A549 (cell line): ENCODE results near the gene TRIM29. TPM values are rescaled to one million over a fixed set of nuclear protein-coding genes. Genes with fewer than 3 reads are reported as not detected.

Experiments
- ATAC-seq, 2 experiments: fragments of 200-7000 bp in 1 of 2; fragments of >200 bp in 1 of 2; cut with Nextera tagmentation in 1 of 2; cut with Tn5 transposase in 1 of 2; 3 replicates each; pipeline versions ENCODE4 v1.8.0 to v1.9.1; 2018 to 2020; ENCODE audit warnings: mild to moderate bottlenecking in 1 of 2, moderate library complexity in 1 of 2
- CTCF ChIA-PET: fragments of 300-600 bp; sonication (Branson Sonifier 250); formaldehyde crosslinking; extraction: SDS; loops from one replicate; lab custom pipeline; 2021; ENCODE audit warnings: antibody characterized with exemption, inconsistent platforms; lab: Yijun Ruan, JAX
- POLR2A ChIA-PET: fragments of 350-600 bp; formaldehyde crosslinking; extraction: SDS; loops from one replicate; lab custom pipeline; 2021; ENCODE audit warnings: antibody characterized with exemption, inconsistent platforms; lab: Yijun Ruan, JAX
- DNase-seq, 2 experiments: peaks; one replicate each; pipeline versions ENCODE4 v3.0.0 to v3.0.0-alpha.2; 2011 to 2016; ENCODE audit warnings: low read depth in 1 of 2, low spot score in 1 of 2
- FAIRE-seq: peaks from 2 replicates; lab custom pipeline; 2011; peaks lifted over from hg19 to GRCh38; lab: Jason Lieb, UNC
- H3K27ac ChIP-seq, 2 experiments: fragments of >200 bp; sonication (Bioruptor Twin); formaldehyde crosslinking; 3 replicates each; pipeline ENCODE4 v1.5.1; 2016 to 2017
- H3K4me1 ChIP-seq: fragments of >200 bp; sonication (Bioruptor Twin); formaldehyde crosslinking; 3 replicates; pipeline ENCODE4 v1.6.1; 2016
- H3K4me2 ChIP-seq: fragments of >200 bp; sonication (Bioruptor Twin); formaldehyde crosslinking; 3 replicates; pipeline ENCODE4 v1.6.1; 2016
- H3K4me3 ChIP-seq: fragments of >200 bp; sonication (Bioruptor Twin); formaldehyde crosslinking; 3 replicates; pipeline ENCODE4 v1.5.1; 2016
- H3K9me3 ChIP-seq: fragments of >200 bp; sonication (Bioruptor Twin); formaldehyde crosslinking; 3 replicates; pipeline ENCODE4 v1.6.1; 2016
- CBX2 ChIP-seq: fragments of 200-600 bp; sonication (generic); IDR thresholded peaks from 2 replicates; pipeline ENCODE4 v1.6.1; 2016; ENCODE audit warnings: low read depth, mild to moderate bottlenecking, borderline replicate concordance
- FOSB ChIP-seq: fragments of 250-450 bp; sonication (Bioruptor Pico); IDR thresholded peaks from 2 replicates; pipeline ENCODE4 v1.5.0; 2020; ENCODE audit warnings: mild to moderate bottlenecking, moderate library complexity
- HOXB13 ChIP-seq: fragments of 250-450 bp; sonication (Bioruptor Pico); IDR thresholded peaks from 2 replicates; pipeline ENCODE4 v1.5.0; 2020; ENCODE audit warnings: low read depth, mild to moderate bottlenecking, moderate library complexity
- KDM1A ChIP-seq: fragments of 200-600 bp; sonication (generic); IDR thresholded peaks from 2 replicates; pipeline ENCODE4 v1.6.1; 2016; ENCODE audit warnings: low read depth, mild to moderate bottlenecking
- NPAS2 ChIP-seq: fragments of 250-450 bp; sonication (Bioruptor Pico); IDR thresholded peaks from 2 replicates; pipeline ENCODE4 v1.8.0; 2022; ENCODE audit warnings: mild to moderate bottlenecking, moderate library complexity, borderline replicate concordance
- NR3C1 ChIP-seq: fragments of >200 bp; sonication (Bioruptor Twin); formaldehyde crosslinking; IDR thresholded peaks from 3 replicates; pipeline ENCODE4 v1.6.1; 2017
- POLR2A ChIP-seq: IDR thresholded peaks from 2 replicates; pipeline ENCODE4 v1.6.1; 2012; ENCODE audit warnings: mild to moderate bottlenecking, low read length
- POLR2AphosphoS2 ChIP-seq: conservative IDR thresholded peaks from 2 replicates; pipeline ENCODE4 v1.6.1; 2012; ENCODE audit warnings: low read length, improper control_type of control experiment, inconsistent platforms
- RCOR1 ChIP-seq: fragments of 150-350 bp; IDR thresholded peaks from 2 replicates; pipeline ENCODE4 v1.6.1; 2014; ENCODE audit warnings: antibody characterized with exemption, low read length, low read depth
- SREBF2 ChIP-seq: fragments of 450-650 bp; IDR thresholded peaks from 2 replicates; pipeline ENCODE4 v1.6.1; 2014; ENCODE audit warnings: mild to moderate bottlenecking, moderate library complexity
- ZC3H11A ChIP-seq: fragments of 450-650 bp; IDR thresholded peaks from 2 replicates; pipeline ENCODE4 v1.6.1; 2014; ENCODE audit warnings: antibody characterized with exemption, mild to moderate bottlenecking
- ZFP36 ChIP-seq: fragments of 450-650 bp; IDR thresholded peaks from 2 replicates; pipeline ENCODE4 v1.6.1; 2014; ENCODE audit warnings: borderline replicate concordance; ENCODE audit not compliant: partially characterized antibody
- ZSCAN20 ChIP-seq: fragments of 250-450 bp; sonication (Bioruptor Pico); IDR thresholded peaks from 2 replicates; pipeline ENCODE4 v1.8.0; 2022; ENCODE audit warnings: mild to moderate bottlenecking, moderate library complexity
- WGBS: methylation state at CpG from one replicate; pipeline ENCODE4 v1.1.6; 2017; ENCODE audit errors: missing lambda C conversion rate; 5-methylcytosine and 5-hydroxymethylcytosine counted together
- polyA plus RNA-seq, 4 experiments: library from polyadenylated mRNA; depleted of rRNA in 3 of 4; stranded (reverse); fragments of >200 nt; fragmentation: RNase III in 1 of 4; extraction: RNeasy Plus Mini Kit Qiagen cat#74134 plus additional on column Dnase treatment in 1 of 4; gene quantifications; 2 replicates in 3 of 4; 3 replicates in 1 of 4; pipeline ENCODE4 v1.2.3, GENCODE V29; 2011 to 2017
- TF ChIP-seq, protein P1 (sequence below): fragments of >200 bp; sonication (Bioruptor Twin); formaldehyde crosslinking; IDR thresholded peaks from 3 replicates; pipeline ENCODE4 v1.6.1; 2016
- TF ChIP-seq, protein P2 (sequence below): fragments of 200-600 bp; sonication (generic); IDR thresholded peaks from 2 replicates; pipeline ENCODE4 v1.6.1; 2016; ENCODE audit warnings: antibody characterized with exemption, mild to moderate bottlenecking, moderate library complexity
- TF ChIP-seq, protein P3 (sequence below): fragments of 150-350 bp; IDR thresholded peaks from 2 replicates; pipeline ENCODE4 v1.6.1; 2014; ENCODE audit warnings: low read depth, mild to moderate bottlenecking, low read length
- TF ChIP-seq, protein P4 (sequence below): IDR thresholded peaks from 2 replicates; pipeline ENCODE4 v1.6.1; 2012; ENCODE audit warnings: low read depth, borderline replicate concordance
- TF ChIP-seq, protein P5 (sequence below): fragments of >200 bp; sonication (Bioruptor Twin); formaldehyde crosslinking; IDR thresholded peaks from 3 replicates; pipeline ENCODE4 v1.5.1; 2016
- TF ChIP-seq, protein P6 (sequence below): IDR thresholded peaks from 2 replicates; pipeline ENCODE4 v1.6.1; 2012
- TF ChIP-seq, protein P7 (sequence below): IDR thresholded peaks from 2 replicates; pipeline ENCODE4 v1.6.1; 2012

The TRIM29 gene
- polyA plus RNA-seq, 2 of the 4 experiments (the other 2 are of a cell fraction): 2.7 to 3.6 TPM

DNA sequence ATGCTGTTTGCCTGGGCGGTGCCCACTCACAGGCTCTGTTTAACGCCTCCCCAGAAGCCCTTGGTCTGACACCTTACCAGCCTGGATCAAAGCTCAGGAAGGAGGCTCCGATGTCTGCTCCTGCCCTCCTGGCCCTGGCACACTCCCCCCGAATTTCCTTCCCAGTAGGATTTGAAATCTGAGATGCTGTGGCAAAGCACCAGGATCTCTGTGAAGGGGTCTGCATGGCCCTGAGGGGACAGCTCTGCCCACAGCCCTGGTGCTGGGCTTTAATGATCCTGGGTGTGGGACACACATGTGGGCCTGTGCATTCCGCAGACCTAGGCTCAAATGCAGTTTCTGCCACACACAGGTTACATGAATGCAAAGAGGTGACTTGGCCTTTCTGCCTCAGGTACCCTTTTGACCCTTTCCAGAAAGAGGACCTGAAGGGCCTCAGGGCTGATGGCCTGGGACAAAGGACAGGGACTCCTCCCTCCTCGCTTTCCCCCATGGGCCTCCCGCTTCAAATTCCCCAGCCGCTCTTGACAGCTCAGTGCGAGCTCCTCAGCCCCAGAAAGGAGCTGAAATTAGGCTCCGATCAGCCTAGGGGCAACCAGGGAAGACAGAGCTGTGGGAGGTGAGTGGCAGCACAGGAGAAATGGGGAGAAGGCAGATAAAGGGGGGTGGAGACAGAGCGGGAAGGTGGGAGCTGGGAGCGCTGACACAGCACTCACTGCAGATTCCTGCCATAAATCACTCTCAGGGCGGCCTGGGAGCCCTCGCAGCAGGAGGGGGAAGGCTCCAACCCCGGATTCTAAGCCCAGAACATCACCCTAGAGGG, 41.3 kb downstream of the TRIM29 start:
- DNase-seq: no peak
- TF ChIP-seq, protein P1, sequence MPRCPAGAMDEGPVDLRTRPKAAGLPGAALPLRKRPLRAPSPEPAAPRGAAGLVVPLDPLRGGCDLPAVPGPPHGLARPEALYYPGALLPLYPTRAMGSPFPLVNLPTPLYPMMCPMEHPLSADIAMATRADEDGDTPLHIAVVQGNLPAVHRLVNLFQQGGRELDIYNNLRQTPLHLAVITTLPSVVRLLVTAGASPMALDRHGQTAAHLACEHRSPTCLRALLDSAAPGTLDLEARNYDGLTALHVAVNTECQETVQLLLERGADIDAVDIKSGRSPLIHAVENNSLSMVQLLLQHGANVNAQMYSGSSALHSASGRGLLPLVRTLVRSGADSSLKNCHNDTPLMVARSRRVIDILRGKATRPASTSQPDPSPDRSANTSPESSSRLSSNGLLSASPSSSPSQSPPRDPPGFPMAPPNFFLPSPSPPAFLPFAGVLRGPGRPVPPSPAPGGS: no peak
- no peak for TF ChIP-seq ZC3H11A
- no peak for TF ChIP-seq FOSB (CRISPR knock-in tag)
- TF ChIP-seq, protein P2, sequence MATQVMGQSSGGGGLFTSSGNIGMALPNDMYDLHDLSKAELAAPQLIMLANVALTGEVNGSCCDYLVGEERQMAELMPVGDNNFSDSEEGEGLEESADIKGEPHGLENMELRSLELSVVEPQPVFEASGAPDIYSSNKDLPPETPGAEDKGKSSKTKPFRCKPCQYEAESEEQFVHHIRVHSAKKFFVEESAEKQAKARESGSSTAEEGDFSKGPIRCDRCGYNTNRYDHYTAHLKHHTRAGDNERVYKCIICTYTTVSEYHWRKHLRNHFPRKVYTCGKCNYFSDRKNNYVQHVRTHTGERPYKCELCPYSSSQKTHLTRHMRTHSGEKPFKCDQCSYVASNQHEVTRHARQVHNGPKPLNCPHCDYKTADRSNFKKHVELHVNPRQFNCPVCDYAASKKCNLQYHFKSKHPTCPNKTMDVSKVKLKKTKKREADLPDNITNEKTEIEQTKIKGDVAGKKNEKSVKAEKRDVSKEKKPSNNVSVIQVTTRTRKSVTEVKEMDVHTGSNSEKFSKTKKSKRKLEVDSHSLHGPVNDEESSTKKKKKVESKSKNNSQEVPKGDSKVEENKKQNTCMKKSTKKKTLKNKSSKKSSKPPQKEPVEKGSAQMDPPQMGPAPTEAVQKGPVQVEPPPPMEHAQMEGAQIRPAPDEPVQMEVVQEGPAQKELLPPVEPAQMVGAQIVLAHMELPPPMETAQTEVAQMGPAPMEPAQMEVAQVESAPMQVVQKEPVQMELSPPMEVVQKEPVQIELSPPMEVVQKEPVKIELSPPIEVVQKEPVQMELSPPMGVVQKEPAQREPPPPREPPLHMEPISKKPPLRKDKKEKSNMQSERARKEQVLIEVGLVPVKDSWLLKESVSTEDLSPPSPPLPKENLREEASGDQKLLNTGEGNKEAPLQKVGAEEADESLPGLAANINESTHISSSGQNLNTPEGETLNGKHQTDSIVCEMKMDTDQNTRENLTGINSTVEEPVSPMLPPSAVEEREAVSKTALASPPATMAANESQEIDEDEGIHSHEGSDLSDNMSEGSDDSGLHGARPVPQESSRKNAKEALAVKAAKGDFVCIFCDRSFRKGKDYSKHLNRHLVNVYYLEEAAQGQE: no peak
- TF ChIP-seq, protein P3, sequence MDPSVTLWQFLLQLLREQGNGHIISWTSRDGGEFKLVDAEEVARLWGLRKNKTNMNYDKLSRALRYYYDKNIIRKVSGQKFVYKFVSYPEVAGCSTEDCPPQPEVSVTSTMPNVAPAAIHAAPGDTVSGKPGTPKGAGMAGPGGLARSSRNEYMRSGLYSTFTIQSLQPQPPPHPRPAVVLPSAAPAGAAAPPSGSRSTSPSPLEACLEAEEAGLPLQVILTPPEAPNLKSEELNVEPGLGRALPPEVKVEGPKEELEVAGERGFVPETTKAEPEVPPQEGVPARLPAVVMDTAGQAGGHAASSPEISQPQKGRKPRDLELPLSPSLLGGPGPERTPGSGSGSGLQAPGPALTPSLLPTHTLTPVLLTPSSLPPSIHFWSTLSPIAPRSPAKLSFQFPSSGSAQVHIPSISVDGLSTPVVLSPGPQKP: no peak
- no peak for TF ChIP-seq HOXB13
- TF ChIP-seq ZSCAN20 (CRISPR knock-in tag): no peak
- TF ChIP-seq, protein P4, sequence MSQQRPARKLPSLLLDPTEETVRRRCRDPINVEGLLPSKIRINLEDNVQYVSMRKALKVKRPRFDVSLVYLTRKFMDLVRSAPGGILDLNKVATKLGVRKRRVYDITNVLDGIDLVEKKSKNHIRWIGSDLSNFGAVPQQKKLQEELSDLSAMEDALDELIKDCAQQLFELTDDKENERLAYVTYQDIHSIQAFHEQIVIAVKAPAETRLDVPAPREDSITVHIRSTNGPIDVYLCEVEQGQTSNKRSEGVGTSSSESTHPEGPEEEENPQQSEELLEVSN: no peak
- TF ChIP-seq, protein P5, sequence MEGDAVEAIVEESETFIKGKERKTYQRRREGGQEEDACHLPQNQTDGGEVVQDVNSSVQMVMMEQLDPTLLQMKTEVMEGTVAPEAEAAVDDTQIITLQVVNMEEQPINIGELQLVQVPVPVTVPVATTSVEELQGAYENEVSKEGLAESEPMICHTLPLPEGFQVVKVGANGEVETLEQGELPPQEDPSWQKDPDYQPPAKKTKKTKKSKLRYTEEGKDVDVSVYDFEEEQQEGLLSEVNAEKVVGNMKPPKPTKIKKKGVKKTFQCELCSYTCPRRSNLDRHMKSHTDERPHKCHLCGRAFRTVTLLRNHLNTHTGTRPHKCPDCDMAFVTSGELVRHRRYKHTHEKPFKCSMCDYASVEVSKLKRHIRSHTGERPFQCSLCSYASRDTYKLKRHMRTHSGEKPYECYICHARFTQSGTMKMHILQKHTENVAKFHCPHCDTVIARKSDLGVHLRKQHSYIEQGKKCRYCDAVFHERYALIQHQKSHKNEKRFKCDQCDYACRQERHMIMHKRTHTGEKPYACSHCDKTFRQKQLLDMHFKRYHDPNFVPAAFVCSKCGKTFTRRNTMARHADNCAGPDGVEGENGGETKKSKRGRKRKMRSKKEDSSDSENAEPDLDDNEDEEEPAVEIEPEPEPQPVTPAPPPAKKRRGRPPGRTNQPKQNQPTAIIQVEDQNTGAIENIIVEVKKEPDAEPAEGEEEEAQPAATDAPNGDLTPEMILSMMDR: no peak
- TF ChIP-seq SREBF2: no peak
- Histone ChIP-seq H3K4me2 (no peak overlapping the region), H3K4me1 (no peaks in the 10 kb centered on the region), H3K4me3 (no peak overlapping the region), H3K9me3 (no peaks in the 10 kb centered on the region), H3K27ac (no peak overlapping the region)
- 44% methylated on average over 12 of the region's 15 CpGs for WGBS
- CTCF ChIA-PET: interaction anchor here (5.8 kb wide), 1 partner anchor 11 kb away, joined by 41 read pairs; no protein-coding TSS in a partner anchor
- no peak for ATAC-seq
- FAIRE-seq: no peak
- POLR2A ChIA-PET: no interaction called here

DNA sequence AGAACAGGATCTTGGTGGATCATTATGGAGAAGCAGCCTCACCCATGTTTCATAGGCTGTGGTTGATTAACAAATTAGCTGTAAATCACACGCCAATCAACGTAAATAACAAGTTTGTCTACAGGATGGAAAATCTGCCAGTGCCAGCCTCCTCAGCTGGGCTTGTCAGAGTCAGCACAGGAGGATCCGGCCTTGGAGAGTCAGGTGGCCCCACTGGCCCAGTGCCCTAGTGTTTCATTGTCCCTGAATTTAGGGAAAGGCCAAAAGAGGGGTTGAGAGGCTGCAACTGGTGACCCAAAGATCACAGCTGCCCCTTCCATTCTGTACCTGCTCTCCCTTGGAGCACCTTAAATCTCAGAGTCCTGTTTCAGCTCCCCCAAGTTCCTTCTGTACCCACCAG, 42.4 kb downstream of the TRIM29 start:
- ATAC-seq (no peak), FAIRE-seq (no peak), DNase-seq (no peak)
- 40% methylated on average over 3 of the region's 3 CpGs for WGBS
- POLR2A ChIA-PET: no interaction called here
- no peak overlapping the region for H3K27ac ChIP-seq
- no peak overlapping the region for H3K4me2 ChIP-seq
- no peaks in the 10 kb centered on the region for H3K4me1 ChIP-seq
- H3K4me3 ChIP-seq: no peak overlapping the region
- CTCF ChIA-PET: interaction anchor here (5.8 kb wide), 1 partner anchor 12 kb away, joined by 41 read pairs; no protein-coding TSS in a partner anchor
- H3K9me3 ChIP-seq: no peaks in the 10 kb centered on the region
- TF ChIP-seq, protein P2: no peak
- no peak for TF ChIP-seq RCOR1
- TF ChIP-seq POLR2AphosphoS2: no peak
- TF ChIP-seq, protein P6, sequence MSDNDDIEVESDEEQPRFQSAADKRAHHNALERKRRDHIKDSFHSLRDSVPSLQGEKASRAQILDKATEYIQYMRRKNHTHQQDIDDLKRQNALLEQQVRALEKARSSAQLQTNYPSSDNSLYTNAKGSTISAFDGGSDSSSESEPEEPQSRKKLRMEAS: no peak
- no peak for TF ChIP-seq POLR2A
- TF ChIP-seq ZFP36: no peak
- TF ChIP-seq CBX2: no peak
- no peak for TF ChIP-seq SREBF2
- TF ChIP-seq, protein P7, sequence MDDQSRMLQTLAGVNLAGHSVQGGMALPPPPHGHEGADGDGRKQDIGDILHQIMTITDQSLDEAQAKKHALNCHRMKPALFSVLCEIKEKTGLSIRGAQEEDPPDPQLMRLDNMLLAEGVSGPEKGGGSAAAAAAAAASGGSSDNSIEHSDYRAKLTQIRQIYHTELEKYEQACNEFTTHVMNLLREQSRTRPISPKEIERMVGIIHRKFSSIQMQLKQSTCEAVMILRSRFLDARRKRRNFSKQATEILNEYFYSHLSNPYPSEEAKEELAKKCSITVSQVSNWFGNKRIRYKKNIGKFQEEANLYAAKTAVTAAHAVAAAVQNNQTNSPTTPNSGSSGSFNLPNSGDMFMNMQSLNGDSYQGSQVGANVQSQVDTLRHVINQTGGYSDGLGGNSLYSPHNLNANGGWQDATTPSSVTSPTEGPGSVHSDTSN: no peak
- no peak for TF ChIP-seq NPAS2 (CRISPR knock-in tag)
- TF ChIP-seq KDM1A: no peak
- no peak for TF ChIP-seq NR3C1
